Transverse colon (tissue), 4 donors: ENCODE data around the gene JMJD1C. TPM values are rescaled to one million over a fixed set of nuclear protein-coding genes. Genes with fewer than 3 reads are reported as not detected.

Experiments
- DNase-seq: peaks from one replicate; pipeline ENCODE4 v3.0.0-alpha.2; 2019
- H3K27ac ChIP-seq, 4 donors: fragments of 200-600 bp; sonication (generic); 2 replicates each; pipeline ENCODE4 v1.5.1; 2016 to 2018; ENCODE audit warnings: inconsistent platforms in 4 of 4
- H3K27me3 ChIP-seq: fragments of 200-600 bp; sonication (generic); 2 replicates; pipeline ENCODE4 v1.5.1; 2017; ENCODE audit warnings: inconsistent platforms
- H3K36me3 ChIP-seq, 4 donors: fragments of 200-600 bp; sonication (generic); 2 replicates each; pipeline ENCODE4 v1.5.1; 2017 to 2019; ENCODE audit warnings: inconsistent platforms in 4 of 4
- H3K4me1 ChIP-seq, 4 donors: fragments of 200-600 bp; sonication (generic); 2 replicates each; pipeline ENCODE4 v1.5.1; 2017 to 2020; ENCODE audit warnings: inconsistent platforms in 4 of 4
- H3K4me3 ChIP-seq, 4 donors: fragments of 200-600 bp; sonication (generic); 1 replicate in 1 of 4; 2 replicates in 3 of 4; pipeline versions ENCODE4 v1.5.1 to v1.6.1; 2017 to 2019; ENCODE audit warnings: inconsistent platforms in 4 of 4
- H3K9me3 ChIP-seq, 2 donors: fragments of 200-600 bp; sonication (generic); 2 replicates each; pipeline ENCODE4 v1.5.1; 2017 to 2019; ENCODE audit warnings: inconsistent platforms in 2 of 2
- EP300 ChIP-seq: sonication (generic); formaldehyde crosslinking; IDR thresholded peaks from one replicate; pipeline ENCODE4 v1.6.1; 2017; ENCODE audit warnings: antibody characterized with exemption, low read depth
- POLR2A ChIP-seq: fragments of 450-650 bp; IDR thresholded peaks from one replicate; pipeline ENCODE4 v1.6.1; 2016; ENCODE audit warnings: antibody characterized with exemption, mild to moderate bottlenecking, moderate library complexity
- POLR2AphosphoS5 ChIP-seq, 3 donors: sonication (generic); formaldehyde crosslinking; IDR thresholded peaks; one replicate each; pipeline ENCODE4 v1.6.1; 2016; ENCODE audit warnings: antibody characterized with exemption in 3 of 3
- WGBS, 2 donors: methylation state at CpG; one replicate each; pipeline ENCODE4 v1.1.5; 2018; ENCODE audit warnings: low coverage in 1 of 2; 5-methylcytosine and 5-hydroxymethylcytosine counted together
- in situ Hi-C, 4 donors: fragments of 200-750 bp; cut with MboI; loops; one replicate each; pipeline versions ENCODE4 v1.15.0 to v1.15.1; 2017; ENCODE audit warnings: low sequenced_read_pairs in 3 of 4, low pct_ligation_motif_present in 1 of 4, low pct_unique_long_range_greater_than_20kb in 1 of 4
- intact Hi-C: fragments of 100-400 bp; cut with DNase I; formaldehyde crosslinking; loops from one replicate; pipeline ENCODE4 v1.15.1; 2023; ENCODE audit warnings: low total_unique reads
- total RNA-seq, 4 donors: library from RNA; depleted of rRNA; stranded (reverse); fragments of >200 nt; gene quantifications; one replicate each; pipeline ENCODE4 v1.1.0, GENCODE V29; 2016
- TF ChIP-seq, protein P1 (sequence below), 5 experiments: fragments of 200-600 bp in 3 of 5; fragments of 450-650 bp in 2 of 5; sonication (generic) in 3 of 5; IDR thresholded peaks; 1 replicate in 2 of 5; 2 replicates in 3 of 5; pipeline ENCODE4 v1.5.1; 2016 to 2017; ENCODE audit warnings: antibody characterized with exemption in 5 of 5, inconsistent platforms in 3 of 5, mild to moderate bottlenecking in 2 of 5, moderate library complexity in 1 of 5

The JMJD1C gene, protein sequence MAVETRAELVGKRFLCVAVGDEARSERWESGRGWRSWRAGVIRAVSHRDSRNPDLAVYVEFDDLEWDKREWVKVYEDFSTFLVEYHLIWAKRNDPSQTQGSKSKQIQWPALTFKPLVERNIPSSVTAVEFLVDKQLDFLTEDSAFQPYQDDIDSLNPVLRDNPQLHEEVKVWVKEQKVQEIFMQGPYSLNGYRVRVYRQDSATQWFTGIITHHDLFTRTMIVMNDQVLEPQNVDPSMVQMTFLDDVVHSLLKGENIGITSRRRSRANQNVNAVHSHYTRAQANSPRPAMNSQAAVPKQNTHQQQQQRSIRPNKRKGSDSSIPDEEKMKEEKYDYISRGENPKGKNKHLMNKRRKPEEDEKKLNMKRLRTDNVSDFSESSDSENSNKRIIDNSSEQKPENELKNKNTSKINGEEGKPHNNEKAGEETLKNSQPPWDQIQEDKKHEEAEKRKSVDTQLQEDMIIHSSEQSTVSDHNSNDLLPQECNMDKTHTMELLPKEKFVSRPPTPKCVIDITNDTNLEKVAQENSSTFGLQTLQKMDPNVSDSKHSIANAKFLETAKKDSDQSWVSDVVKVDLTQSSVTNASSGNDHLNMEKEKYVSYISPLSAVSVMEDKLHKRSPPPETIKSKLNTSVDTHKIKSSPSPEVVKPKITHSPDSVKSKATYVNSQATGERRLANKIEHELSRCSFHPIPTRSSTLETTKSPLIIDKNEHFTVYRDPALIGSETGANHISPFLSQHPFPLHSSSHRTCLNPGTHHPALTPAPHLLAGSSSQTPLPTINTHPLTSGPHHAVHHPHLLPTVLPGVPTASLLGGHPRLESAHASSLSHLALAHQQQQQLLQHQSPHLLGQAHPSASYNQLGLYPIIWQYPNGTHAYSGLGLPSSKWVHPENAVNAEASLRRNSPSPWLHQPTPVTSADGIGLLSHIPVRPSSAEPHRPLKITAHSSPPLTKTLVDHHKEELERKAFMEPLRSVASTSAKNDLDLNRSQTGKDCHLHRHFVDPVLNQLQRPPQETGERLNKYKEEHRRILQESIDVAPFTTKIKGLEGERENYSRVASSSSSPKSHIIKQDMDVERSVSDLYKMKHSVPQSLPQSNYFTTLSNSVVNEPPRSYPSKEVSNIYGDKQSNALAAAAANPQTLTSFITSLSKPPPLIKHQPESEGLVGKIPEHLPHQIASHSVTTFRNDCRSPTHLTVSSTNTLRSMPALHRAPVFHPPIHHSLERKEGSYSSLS (N-terminal part only)
- 100 to 1,000 TPM in 1 of 4 donors, 10 to 100 TPM in 3; 56.7 to 128 (median 78.9) TPM for total RNA-seq

DNA sequence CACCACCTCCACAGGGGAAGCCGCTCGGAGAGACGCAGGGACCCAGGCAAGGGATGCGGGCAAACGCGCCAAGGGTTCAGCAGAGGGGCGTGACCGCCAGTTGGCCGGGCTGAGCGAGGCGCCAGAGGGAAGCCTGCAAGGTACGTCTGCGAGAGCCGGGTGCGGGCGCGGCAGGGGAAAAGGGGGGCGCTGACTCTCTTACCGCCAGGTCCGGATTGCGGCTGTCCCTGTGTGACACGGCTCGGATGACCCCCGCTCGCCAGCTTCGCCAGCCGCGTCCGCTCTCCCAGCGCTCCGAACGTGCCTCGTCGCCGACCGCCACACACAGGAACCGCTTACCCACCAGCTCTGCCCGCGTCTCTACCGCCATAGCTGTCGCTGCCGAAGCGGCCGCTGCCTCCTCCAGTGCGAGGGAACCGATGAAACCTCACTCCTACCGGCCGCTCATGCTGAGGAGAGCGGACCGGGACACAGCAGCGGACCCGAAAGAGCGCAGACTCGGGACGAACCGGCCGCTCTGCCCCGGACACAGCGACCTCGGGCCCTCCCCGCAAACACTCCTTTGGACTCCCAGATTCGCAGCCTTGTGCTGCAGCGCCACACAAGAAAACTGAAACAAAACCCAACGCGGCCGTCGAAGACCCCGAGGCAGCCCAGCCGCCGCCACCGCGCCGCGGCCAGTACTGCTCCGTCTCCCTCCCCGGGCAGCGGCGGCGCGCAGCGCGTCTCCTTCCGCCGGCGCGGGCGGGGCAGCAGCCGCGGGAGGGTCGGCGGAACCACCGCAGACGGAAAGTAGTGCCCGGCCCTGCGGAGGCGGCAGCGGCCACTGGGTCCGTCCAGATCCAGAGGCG, at the start of gene JMJD1C:
JMJD1C (minus strand) TSS at position 685 of the 851 bp plus-strand sequence; CDS start at position 370, 315 bp downstream.
- peak; percentile 82 for DNase-seq

DNA sequence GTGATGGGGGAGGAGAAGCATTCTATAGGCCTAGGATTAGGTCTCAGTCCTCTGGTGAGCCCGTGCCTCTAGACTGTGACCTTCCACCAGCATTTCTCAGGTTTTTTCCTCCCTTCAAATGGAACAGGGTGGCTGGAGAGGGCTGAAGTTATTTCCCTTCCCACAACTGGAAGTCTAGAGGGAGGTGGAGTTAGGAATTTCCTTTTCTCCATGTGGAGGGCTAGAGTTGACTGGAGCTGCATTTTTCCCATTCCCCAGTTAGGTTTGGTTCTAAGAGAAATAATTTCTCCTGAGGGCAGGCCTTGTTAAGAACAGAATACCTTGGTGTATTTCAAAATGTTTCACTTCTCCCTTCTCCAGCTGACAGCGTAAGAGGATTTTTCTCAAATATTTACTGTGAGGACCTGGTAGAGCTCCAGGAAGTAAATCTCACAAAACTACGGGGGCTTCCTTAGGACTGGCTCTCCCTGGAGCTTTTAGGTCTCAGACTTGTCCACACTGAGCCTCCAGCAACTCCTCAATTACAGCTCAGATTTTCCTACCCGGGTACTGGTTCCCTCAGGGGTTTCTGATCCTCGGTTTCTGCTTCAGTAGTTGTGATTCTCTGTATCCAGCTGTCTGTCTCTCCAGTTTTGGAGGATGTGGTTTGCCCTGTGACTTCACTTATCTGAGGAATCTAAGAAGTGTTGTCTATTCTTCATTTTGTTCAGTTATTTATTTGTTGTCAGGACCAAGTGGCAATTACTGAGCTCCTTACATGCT, 49.4 kb upstream of the JMJD1C start:
- no peak for DNase-seq

More for the DNA sequence above, at the start of gene JMJD1C:
- Histone ChIP-seq H3K36me3 (no peaks in the 10 kb centered on the region), H3K4me1 (peaks cover 0 to 22% (median 8%) of the 10 kb centered on the region in 4 donors), H3K27me3 (no peaks in the 10 kb centered on the region), H3K9me3 (no peaks in the 10 kb centered on the region), H3K4me3 (peak within 1 kb of the TSS; percentile 67 to 93 (median 88)), H3K27ac (peak within 1 kb of the TSS; percentile 91 to 97 (median 94))
- TF ChIP-seq POLR2AphosphoS5 (IDR thresholded peaks at IDR 0.05) (peak; percentile 51 to 86 (median 83)), POLR2A (peak; percentile 74), EP300 (no peak)
- TF ChIP-seq, protein P1, sequence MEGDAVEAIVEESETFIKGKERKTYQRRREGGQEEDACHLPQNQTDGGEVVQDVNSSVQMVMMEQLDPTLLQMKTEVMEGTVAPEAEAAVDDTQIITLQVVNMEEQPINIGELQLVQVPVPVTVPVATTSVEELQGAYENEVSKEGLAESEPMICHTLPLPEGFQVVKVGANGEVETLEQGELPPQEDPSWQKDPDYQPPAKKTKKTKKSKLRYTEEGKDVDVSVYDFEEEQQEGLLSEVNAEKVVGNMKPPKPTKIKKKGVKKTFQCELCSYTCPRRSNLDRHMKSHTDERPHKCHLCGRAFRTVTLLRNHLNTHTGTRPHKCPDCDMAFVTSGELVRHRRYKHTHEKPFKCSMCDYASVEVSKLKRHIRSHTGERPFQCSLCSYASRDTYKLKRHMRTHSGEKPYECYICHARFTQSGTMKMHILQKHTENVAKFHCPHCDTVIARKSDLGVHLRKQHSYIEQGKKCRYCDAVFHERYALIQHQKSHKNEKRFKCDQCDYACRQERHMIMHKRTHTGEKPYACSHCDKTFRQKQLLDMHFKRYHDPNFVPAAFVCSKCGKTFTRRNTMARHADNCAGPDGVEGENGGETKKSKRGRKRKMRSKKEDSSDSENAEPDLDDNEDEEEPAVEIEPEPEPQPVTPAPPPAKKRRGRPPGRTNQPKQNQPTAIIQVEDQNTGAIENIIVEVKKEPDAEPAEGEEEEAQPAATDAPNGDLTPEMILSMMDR (IDR thresholded peaks at IDR 0.05), result no peak
- WGBS, 2 donors, result 0% methylated on average over 50 of the region's 99 CpGs; no CpG with 5 or more reads in 1 of the 2 donors
- intact Hi-C loops, result loop anchor here (5.0 to 10.0 kb wide), 3 partner anchors 57 to 252 kb away; partner anchors contain the start of gene REEP3
- in situ Hi-C loops, result loop anchor here in 3 of 4 donors (10.0 to 25.0 kb wide), 2 partner anchors 251 to 253 kb away; no protein-coding TSS in a partner anchor

DNA sequence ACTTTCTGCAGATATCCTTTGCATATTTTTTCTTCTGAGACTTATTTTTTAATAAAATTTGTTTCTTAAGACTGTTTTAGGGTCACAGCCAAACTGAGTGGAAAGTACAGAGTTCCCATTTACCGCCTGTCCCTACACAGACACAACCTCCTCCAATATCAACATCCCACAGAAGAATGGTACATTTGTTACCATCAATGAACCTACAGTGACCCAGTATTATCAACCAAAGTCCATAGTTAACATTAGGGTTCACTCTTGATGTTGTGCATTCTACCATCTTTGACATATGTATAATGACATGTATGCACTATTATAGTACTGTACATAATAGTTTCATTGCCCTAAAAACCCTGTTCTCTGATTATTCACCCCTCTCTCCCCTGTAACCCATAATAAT, 40.8 kb upstream of the JMJD1C start:
- Histone ChIP-seq H3K4me3 (no peak overlapping the region), H3K9me3 (no peaks in the 10 kb centered on the region), H3K27ac (no peak overlapping the region), H3K27me3 (no peaks in the 10 kb centered on the region), H3K4me1 (peaks cover 0 to 22% (median 5%) of the 10 kb centered on the region in 4 donors), H3K36me3 (no peaks in the 10 kb centered on the region)
- WGBS, 2 donors, result 91% methylated on average over 1 of the region's 1 CpG; no CpG with 5 or more reads in 1 of the 2 donors
- DNase-seq, result no peak
- in situ Hi-C loops (no loop called here), intact Hi-C loops (no loop called here)
- TF ChIP-seq POLR2AphosphoS5 (IDR thresholded peaks at IDR 0.05) (no peak), POLR2A (no peak), EP300 (no peak)
- TF ChIP-seq, protein P1 (IDR thresholded peaks at IDR 0.05), result no peak

More for the DNA sequence above, 49.4 kb upstream of the JMJD1C start:
- Histone ChIP-seq H3K4me3 (no peak overlapping the region), H3K27me3 (no peaks in the 10 kb centered on the region), H3K36me3 (no peaks in the 10 kb centered on the region), H3K27ac (peak overlapping the region; percentile 48 to 65 (median 56)), H3K9me3 (no peaks in the 10 kb centered on the region), H3K4me1 (peaks cover 7 to 39% (median 18%) of the 10 kb centered on the region in 4 donors)
- 29 to 71% methylated on average over 3 to 5 of the region's 5 CpGs for WGBS, 2 donors
- in situ Hi-C loops, result no loop called here
- intact Hi-C loops, result no loop called here
- no peak for TF ChIP-seq POLR2A
- TF ChIP-seq POLR2AphosphoS5 (IDR thresholded peaks at IDR 0.05), result no peak
- TF ChIP-seq, protein P1 (IDR thresholded peaks at IDR 0.05), result no peak
- TF ChIP-seq EP300, result no peak
